OCI-LY1 (cell line): ENCODE results near the gene VAV2.

Source experiments
- CTCF ChIP-seq: fragments of 200-600 bp; sonication (generic), shearing (Covaris generic); IDR thresholded peaks from 2 replicates; pipeline ENCODE4 v1.5.1; 2017; ENCODE audit warnings: mild to moderate bottlenecking, antibody characterized with exemption, low read length, moderate library complexity, mixed read lengths
- EZH2 ChIP-seq: fragments of 200-600 bp; sonication (generic), shearing (Covaris generic); IDR thresholded peaks from 2 replicates; pipeline ENCODE4 v1.8.0; 2017; ENCODE audit warnings: borderline replicate concordance, mixed run types, mild to moderate bottlenecking, antibody characterized with exemption, low read length, moderate library complexity, mixed read lengths

GRCh38 chr9:133930046-133930681 lies 62.0 kb downstream of the VAV2 start:
- TF ChIP-seq CTCF (no peak), EZH2 (no peak)
